EL (cell line): ENCODE measurements around the gene TSKS.
A peak's percentile ranks its signal among the peaks of the same experiment; 100 is the strongest.

Experiments
- DNase-seq: peaks from one replicate; pipeline ENCODE4 v3.0.0-alpha.2; 2016

TSKS gene

DNA sequence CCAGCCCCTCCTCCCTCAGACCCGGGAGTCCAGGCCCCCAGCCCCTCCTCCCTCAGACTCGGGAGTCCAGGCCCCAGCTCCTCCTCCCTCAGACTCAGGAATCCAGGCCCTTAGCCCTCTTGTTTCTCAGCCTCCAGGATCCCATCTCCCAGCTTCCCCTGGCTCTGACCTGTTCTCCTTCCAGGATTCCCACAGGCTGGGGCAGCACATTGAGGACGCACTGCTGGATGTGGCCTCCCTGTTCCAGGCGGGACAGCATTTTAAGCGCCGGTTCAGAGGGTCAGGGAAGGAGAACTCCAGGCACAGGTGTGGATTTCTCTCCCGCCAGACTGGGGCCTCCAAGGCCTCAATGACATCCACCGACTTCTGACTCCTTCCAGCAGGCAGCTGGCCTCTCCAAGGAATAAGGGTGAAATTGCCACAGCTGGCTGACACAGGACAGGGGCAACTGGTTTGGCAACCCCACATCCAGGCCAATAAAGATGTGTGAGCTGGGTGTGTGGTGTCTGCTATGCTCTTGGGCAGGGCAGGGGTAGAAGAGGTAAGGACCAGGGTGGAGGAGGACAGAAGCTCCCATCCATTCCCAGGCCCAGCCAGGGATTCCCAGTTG, 49.8 kb downstream of the TSKS start:
- no peak for DNase-seq

DNA sequence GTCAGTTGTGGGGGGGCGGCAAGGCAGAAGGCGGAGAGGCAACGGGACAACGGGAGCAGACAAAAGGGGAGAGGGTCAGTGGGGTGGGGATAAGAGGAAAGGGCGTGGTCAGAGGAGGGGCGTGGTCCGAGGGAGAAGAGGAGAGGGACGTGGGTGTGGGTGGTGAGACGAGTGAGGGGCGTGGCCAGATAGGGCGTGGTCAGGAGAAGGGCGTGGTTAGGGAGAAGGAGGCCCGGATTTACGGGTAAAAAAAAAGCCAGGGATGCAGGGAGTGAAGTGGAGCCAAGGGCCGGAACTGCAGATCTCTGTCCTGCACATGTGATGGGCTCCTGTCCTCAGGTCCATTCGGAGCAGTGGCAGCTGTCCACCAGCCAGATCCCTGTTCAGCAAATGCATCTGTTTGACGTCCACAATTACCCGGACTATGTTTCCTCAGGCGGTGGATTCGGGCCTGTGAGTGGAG, 50.7 kb downstream of the TSKS start:
- peak; percentile 93 for DNase-seq

DNA sequence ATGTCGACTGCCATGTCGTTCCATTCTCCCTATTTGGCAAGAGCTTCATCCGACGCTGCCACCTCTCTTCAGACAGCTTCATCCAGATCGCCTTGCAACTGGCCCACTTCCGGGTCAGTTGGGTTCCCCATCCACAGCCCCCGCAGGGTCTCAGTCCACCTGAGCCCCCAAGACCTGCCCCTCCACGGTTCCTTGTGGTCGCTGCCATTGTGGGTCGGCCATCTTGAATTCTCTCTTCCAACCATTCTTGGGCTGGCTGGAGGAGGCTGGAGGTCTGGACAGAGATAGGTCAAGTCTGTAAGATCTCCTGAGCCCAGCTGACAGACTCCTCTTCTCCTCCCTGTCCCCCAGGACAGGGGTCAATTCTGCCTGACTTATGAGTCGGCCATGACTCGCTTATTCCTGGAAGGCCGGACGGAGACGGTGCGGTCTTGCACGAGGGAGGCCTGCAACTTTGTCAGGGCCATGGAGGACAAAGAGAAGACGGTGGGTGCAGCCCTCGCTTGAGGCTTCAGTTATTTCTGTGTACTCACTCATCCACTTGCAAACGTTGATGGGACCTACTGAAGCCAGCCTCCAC, 52.6 kb downstream of the TSKS start:
- DNase-seq = peak; percentile 82

DNA sequence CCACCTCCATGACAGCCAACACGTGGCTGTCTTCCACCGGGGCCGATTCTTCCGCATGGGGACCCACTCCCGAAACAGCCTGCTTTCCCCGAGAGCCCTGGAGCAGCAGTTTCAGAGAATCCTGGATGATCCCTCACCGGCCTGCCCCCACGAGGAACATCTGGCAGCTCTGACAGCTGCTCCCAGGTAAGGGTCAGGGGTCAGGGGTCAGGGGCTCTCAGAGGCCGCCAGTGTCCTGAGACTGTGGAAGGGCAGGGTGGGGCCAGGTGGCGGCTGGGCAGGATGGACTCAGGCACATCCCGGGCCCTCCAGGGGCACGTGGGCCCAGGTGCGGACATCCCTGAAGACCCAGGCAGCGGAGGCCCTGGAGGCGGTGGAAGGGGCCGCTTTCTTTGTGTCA, 57.2 kb downstream of the TSKS start:
- no peak for DNase-seq

DNA sequence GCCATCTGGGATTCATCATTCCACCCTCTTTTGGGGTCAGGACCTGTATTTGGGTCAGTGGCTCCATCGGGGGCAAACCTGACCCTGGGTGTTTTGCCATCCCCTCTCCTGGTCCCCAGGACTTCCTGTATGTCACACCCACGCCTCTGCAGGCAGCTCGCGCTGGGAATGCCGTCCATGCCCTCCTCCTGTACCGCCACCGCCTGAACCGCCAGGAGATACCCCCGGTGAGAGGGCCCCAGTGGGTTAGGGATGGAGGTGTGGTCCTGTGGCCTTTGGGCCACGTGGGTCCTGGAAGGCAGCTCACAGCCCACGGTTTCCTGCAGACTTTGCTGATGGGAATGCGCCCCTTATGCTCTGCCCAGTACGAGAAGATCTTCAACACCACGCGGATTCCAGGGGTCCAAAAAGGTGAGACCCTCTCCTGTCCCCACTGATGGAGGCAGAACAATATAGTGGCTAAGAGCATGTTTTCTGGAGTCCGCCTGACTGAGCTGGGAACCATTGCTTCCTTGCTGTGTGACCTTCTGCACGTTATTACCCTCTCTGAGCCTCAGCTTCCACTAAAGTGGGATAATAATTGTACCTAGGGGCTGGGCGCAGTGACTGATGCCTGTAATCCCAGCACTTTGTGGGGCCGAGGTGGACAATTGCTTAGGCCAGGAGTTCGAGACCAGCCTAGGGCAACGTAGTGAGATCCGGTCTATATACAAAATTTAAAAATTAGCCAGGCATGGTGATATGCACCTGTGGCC, 58.0 kb downstream of the TSKS start:
- DNase-seq = no peak

DNA sequence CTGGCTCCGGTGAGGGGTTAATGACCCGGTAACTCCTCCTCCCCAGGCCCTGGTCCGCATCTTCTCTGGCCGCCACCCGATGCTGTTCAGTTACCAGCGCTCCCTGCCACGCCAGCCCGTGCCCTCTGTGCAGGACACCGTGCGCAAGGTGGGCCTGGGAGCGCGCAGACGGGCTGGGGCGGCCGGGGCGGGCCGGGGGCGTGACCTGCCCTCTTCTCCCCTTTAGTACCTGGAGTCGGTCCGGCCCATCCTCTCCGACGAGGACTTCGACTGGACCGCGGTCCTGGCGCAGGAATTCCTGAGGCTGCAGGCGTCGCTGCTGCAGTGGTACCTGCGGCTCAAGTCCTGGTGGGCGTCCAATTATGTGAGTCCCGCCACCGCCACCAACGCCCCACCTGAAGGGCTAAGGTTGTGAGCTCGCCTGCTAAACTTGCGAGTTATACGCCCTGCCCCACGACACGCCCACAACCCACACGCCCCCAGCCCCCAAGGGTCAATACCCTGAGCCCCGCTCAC, 61.8 kb downstream of the TSKS start:
- no peak for DNase-seq

DNA sequence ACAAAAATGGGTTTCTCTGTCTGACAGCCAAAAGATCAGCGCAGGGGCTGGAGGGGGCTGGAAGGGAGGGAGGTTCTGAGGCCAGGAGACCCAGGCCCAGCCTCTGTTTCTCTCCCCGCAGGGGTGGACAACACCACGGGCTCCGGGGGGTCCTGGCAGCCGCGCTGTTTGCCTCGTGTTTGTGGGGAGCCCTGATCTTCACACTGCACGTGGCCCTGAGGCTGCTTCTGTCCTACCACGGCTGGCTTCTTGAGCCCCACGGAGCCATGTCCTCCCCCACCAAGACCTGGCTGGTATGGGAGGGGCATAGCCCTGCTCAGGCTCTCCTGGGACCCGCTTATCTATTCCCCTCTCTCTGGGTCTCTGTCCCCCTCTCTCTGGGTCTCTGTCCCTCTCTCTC, 62.5 kb downstream of the TSKS start:
- no peak for DNase-seq

DNA sequence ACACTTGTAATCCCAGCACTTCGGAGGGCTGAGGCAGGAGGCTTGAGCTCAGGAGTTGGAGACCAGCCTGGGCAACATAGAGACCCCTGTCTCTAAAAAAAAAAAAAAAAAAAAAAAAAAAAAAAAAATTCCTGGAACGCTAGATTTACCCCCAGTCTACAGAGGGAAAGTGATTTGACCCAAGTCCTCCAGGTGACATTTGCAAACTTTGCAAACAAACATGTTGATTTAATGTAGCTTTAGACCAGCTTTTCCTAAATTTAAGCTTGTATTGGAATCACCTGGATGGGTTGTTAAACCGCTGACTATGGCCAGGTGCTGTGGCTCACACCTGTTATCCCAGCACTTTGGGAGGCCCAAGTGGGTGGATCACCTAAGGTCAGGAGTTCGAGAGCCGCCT, 63.7 kb downstream of the TSKS start:
- no peak for DNase-seq

DNA sequence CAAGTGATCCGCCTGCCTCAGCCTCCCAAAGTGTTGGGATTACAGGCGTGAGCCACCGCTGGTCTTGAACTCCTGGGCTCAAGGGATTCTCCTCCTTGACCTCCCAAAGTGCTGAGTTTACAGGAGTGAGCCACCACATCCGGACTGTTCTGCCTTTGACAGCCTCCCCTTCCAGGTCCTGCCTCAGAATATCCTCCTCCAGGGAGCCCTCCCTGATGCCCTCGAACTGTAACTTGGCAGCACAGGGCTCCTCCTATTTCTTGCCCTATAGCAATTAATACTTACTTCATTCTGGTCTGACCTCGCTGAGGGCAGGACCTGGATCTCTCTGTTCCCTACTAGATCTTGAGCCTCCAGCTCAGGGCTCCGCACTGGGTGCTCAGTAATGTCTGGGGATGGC, 66.2 kb downstream of the TSKS start:
- no peak for DNase-seq

DNA sequence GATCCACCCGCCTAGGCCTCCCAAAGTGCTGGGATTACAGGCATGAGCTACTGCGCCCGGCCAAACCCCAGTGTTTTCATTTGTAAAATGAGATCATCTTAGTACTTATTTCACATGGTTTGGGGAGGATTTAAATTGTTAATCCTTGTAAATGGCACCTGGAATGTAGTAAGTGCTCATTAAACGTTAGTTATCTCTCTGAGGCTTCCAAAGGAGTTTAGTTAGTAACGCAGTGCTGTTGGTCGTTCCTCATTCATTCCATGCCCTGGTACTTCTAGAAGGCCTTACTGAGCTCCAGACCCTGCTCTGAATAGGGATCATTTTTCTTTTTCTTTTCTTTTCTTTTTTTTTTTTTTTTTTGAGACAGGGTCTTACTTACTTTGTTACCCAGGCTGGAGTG, 67.0 kb downstream of the TSKS start:
- DNase-seq = no peak

DNA sequence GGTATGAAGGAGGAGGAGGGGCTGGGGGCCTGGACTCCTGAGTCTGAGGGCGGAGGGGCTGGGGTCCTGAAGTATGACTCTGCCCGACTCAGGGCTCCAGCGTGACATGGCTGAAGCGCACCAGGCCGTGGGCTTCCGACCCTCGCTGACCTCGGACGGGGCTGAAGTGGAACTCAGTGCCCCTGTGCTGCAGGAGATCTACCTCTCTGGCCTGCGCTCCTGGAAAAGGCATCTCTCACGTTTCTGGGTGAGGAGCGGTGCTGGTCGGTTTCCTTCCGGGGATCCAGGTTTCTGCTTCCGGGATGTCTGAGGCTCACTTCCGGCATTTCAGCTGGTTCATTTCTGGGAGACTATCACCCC, 71.0 kb downstream of the TSKS start:
- no peak for DNase-seq

DNA sequence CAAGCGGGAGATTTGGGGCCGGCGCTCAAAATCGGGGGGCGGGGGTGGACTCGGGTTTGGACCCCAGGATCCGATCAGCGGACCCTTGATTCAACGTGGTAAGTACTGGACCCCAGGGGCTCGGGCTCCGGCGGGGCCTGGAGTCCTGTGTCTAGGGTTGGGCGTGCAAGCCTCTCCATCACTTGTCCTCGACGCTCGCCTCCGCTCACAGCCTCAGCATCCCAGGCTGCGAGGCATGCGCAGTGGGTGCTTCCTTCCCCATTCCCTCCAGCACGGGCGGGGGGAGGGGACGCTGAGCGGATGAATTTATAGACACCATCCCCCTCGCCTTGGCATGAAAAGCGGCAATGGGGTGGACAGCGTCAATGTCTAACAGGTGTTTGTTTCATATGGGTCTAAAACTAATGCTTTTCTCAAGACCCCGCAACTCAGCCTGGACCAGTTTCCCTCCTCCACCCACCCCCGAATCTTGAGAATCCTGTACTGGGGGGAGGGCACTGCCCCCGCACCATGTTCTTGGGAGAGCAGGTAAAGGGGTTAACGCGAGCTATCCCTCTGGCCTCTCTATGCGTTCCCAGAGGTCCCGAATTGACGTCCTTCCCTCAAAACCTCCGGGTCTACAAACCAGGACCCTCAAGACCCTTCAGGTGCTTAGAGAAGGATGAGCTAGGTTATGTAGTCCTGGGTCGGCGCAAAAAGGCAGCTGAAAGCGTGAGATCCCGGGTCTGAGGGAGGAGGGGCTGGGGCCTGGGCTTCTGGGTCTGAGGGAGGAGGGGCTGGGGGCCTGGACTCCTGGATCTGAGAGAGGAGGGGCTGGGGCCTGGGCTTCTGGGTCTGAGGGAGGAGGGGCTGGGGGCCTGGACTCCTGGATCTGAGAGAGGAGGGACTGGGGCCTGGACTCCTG, 71.6 kb downstream of the TSKS start:
- DNase-seq = peak; percentile 85

DNA sequence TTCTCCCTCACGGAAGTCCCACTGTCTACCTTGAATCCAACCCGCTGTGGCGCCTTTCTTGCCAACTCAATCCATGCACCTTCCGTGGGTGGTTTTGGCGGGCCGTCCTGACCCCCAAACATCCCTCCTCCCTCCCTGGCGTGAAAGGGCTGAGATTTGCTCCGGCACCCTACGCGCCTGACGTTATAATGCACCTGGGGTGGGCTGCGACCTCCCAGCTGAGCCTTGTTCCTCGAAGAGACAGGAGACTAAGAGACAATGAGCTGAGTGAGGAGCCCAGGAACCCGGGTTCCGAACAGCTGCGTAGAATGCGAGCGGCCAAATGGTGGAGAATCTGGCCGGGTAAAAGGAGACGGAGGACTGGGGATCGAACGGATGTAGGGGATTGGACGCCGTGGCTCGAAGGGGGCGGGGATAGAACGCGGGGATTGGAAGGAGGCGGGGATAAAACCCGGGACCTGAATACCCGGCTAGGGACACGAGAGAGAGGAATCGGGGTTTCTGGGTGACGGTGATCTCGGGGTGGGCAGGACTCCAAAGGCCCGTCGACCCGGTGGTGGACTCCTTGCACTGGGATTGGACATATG, 72.4 kb downstream of the TSKS start, which contains the start of gene CPT1C:
Gene CPT1C (plus strand): TSS at position 461 of the 587 bp plus-strand sequence. CDS start 1,137 bp downstream, outside the sequence.
- peak; percentile 95 for DNase-seq

DNA sequence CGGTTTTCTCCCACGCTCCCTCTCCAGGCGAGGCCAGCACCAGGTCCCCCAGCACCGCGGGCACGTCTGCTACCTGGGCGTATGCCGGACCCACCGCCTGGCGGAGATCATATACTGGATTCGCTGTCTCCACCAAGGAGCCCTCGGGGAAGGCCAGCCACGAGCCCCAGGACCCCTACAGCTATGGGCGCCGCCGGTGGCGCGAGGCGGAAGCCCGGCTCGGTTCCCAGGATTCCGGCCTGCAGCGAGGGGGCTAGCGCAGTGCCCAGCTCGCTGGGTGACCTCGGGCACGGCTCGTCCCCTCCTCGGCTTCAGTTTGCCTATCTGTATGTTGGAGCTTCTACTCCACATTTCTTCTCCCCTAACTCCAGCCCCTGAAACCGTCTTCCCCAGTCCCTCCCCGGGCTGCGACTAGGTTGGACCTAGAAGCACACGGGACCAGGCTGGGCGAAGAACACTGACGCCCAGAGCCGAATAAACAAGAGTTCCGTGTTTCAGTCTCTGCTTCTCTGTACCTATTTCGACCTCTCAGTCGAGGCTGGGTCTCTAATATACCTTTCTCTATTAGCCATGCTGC, 72.9 kb downstream of the TSKS start:
- DNase-seq = peak; percentile 32
